ENCODE data around the gene GALNT9. TPM values are rescaled to one million over a fixed set of nuclear protein-coding genes. Genes with fewer than 3 reads are reported as not detected.
"Not testable (repeated sequence)": the region's sequence is repeated elsewhere in the genome, so short reads cannot be mapped to it uniquely, and the experiment has no call there.

GALNT9 gene
- total RNA-seq, 2 experiments from 2014 or later = not detected

GRCh38 chr12:132302466-132303358, 26.7 kb downstream of the GALNT9 start:
- no peak overlapping the region for H3K4me3 Mint-ChIP-seq
- intact Hi-C loops (cut with DNase I, micrococcal nuclease) = no loop called here
- no peak for TF ChIP-seq CTCF (IDR thresholded peaks at IDR 0.05)
- Histone ChIP-seq H3K4me3 (ENCODE audit: low read length) (no peak overlapping the region), H3K4me1 (ENCODE audit: insufficient read depth, low read length) (no peaks in the 10 kb centered on the region), H3K9me3 (ENCODE audit: control insufficient read depth in 1 of 2, insufficient read depth in 1 of 2, low read length in 2 of 2) (peaks cover 0 to 19% of the 10 kb centered on the region in 2 experiments), H3K36me3 (ENCODE audit: insufficient read depth, low read length) (no peaks in the 10 kb centered on the region), H3K27me3 (ENCODE audit: control insufficient read depth in 1 of 2, insufficient read depth in 2 of 2, low read length in 2 of 2) (no peaks in the 10 kb centered on the region), H3K27ac (ENCODE audit: low read depth in 1 of 2, low read length in 2 of 2) (no peak overlapping the region)
- H3K36me3 Mint-ChIP-seq (ENCODE audit: low read depth) = no peaks in the 10 kb centered on the region
- no peaks in the 10 kb centered on the region for H3K9me3 Mint-ChIP-seq
- DNase-seq (no peak), ATAC-seq (ENCODE audit: poor library complexity) (no peak)
- CTCF ChIA-PET = no interaction called here
- peaks cover 13% of the 10 kb centered on the region for H3K27me3 Mint-ChIP-seq
- no peak overlapping the region for H3K27ac Mint-ChIP-seq
- POLR2A ChIA-PET = no interaction called here
- H3K4me1 Mint-ChIP-seq (ENCODE audit: low read depth) = no peaks in the 10 kb centered on the region

GRCh38 chr12:132300789-132301722, 28.3 kb downstream of the GALNT9 start:
- no peaks in the 10 kb centered on the region for H3K4me1 Mint-ChIP-seq (ENCODE audit: low read depth)
- intact Hi-C loops (cut with DNase I, micrococcal nuclease) = no loop called here
- no peaks in the 10 kb centered on the region for H3K9me3 Mint-ChIP-seq
- H3K36me3 Mint-ChIP-seq (ENCODE audit: low read depth) = no peaks in the 10 kb centered on the region
- no peaks in the 10 kb centered on the region for H3K4me1 ChIP-seq (ENCODE audit: insufficient read depth, low read length)
- H3K27ac Mint-ChIP-seq = no peak overlapping the region
- no peak overlapping the region for H3K4me3 Mint-ChIP-seq
- DNase-seq = no peak
- peaks cover 0 to 21% of the 10 kb centered on the region in 2 experiments for H3K9me3 ChIP-seq (ENCODE audit: control insufficient read depth in 1 of 2, insufficient read depth in 1 of 2, low read length in 2 of 2)
- POLR2A ChIA-PET = no interaction called here
- peaks cover 4% of the 10 kb centered on the region for H3K27me3 Mint-ChIP-seq
- no peaks in the 10 kb centered on the region for H3K27me3 ChIP-seq (ENCODE audit: control insufficient read depth in 1 of 2, insufficient read depth in 2 of 2, low read length in 2 of 2)
- ATAC-seq (ENCODE audit: poor library complexity) = no peak
- H3K4me3 ChIP-seq (ENCODE audit: low read length) = no peak overlapping the region
- H3K36me3 ChIP-seq (ENCODE audit: insufficient read depth, low read length) = no peaks in the 10 kb centered on the region
- H3K27ac ChIP-seq (ENCODE audit: low read depth in 1 of 2, low read length in 2 of 2) = no peak overlapping the region
- no peak for TF ChIP-seq CTCF (IDR thresholded peaks at IDR 0.05)
- CTCF ChIA-PET = no interaction called here

- Mint-ChIP-seq H3K27ac (no peak overlapping the region), H3K9me3 (no peaks in the 10 kb centered on the region), H3K4me3 (no peak overlapping the region), H3K36me3 (ENCODE audit: low read depth) (no peaks in the 10 kb centered on the region), H3K4me1 (ENCODE audit: low read depth) (no peaks in the 10 kb centered on the region), H3K27me3 (peaks cover 17% of the 10 kb centered on the region)
- ATAC-seq (ENCODE audit: poor library complexity) = no peak
- Histone ChIP-seq H3K27ac (ENCODE audit: low read depth in 1 of 2, low read length in 2 of 2) (no peak overlapping the region), H3K4me3 (ENCODE audit: low read length) (no peak overlapping the region), H3K36me3 (ENCODE audit: insufficient read depth, low read length) (no peaks in the 10 kb centered on the region), H3K4me1 (ENCODE audit: insufficient read depth, low read length) (no peaks in the 10 kb centered on the region), H3K9me3 (ENCODE audit: control insufficient read depth in 1 of 2, insufficient read depth in 1 of 2, low read length in 2 of 2) (peaks cover 0 to 41% of the 10 kb centered on the region in 2 experiments), H3K27me3 (ENCODE audit: control insufficient read depth in 1 of 2, insufficient read depth in 2 of 2, low read length in 2 of 2) (peaks cover 8 to 12% of the 10 kb centered on the region in 2 experiments)
- ChIA-PET POLR2A (no interaction called here), CTCF (no interaction called here)
- no peak for TF ChIP-seq CTCF (IDR thresholded peaks at IDR 0.05)
- intact Hi-C loops (cut with DNase I, micrococcal nuclease) = no loop called here
- no peak for DNase-seq
Observed at GRCh38 chr12:132296063-132296462, 33.3 kb downstream of the GALNT9 start.

- H3K4me1 Mint-ChIP-seq (ENCODE audit: low read depth); POLR2A ChIA-PET; ATAC-seq (ENCODE audit: poor library complexity); H3K4me1 ChIP-seq (ENCODE audit: insufficient read depth, low read length); H3K27ac ChIP-seq (ENCODE audit: low read depth in 1 of 2, low read length in 2 of 2); CTCF ChIA-PET; H3K4me3 ChIP-seq (ENCODE audit: low read length); H3K4me3 Mint-ChIP-seq; intact Hi-C loops (cut with DNase I, micrococcal nuclease); H3K36me3 ChIP-seq (ENCODE audit: insufficient read depth, low read length); DNase-seq; H3K36me3 Mint-ChIP-seq (ENCODE audit: low read depth); H3K9me3 Mint-ChIP-seq; H3K27ac Mint-ChIP-seq: not testable (repeated sequence)
- peaks cover 0 to 37% of the 10 kb centered on the region in 2 experiments for H3K9me3 ChIP-seq (ENCODE audit: control insufficient read depth in 1 of 2, insufficient read depth in 1 of 2, low read length in 2 of 2)
- peaks cover 8 to 12% of the 10 kb centered on the region in 2 experiments for H3K27me3 ChIP-seq (ENCODE audit: control insufficient read depth in 1 of 2, insufficient read depth in 2 of 2, low read length in 2 of 2)
- H3K27me3 Mint-ChIP-seq = peaks cover 13% of the 10 kb centered on the region
Observed at GRCh38 chr12:132295561-132295960, 33.8 kb downstream of the GALNT9 start.

All from CD4-positive, alpha-beta T cell (primary cell).